MM.1S (cell line): ENCODE results near the gene SLC9A5.
A peak's percentile ranks its signal among the peaks of the same experiment; 100 is the strongest.

ENCODE experiments used
- DNase-seq: peaks from one replicate; pipeline ENCODE4 v3.0.0-alpha.2; 2015
- H2AFZ ChIP-seq: fragments of 300-600 bp; sonication (generic); 2 replicates; pipeline ENCODE4 v1.6.0; 2016; ENCODE audit warnings: antibody characterized with exemption, low read length
- H3F3A ChIP-seq: fragments of 300-600 bp; sonication (generic); 2 replicates; pipeline ENCODE4 v1.6.1; 2016; ENCODE audit warnings: mild to moderate bottlenecking, antibody characterized with exemption, low read length, moderate library complexity, mixed read lengths; ENCODE audit not compliant: insufficient read depth
- H3K27ac ChIP-seq: fragments of 300-600 bp; sonication (generic); 2 replicates; pipeline ENCODE4 v1.5.1; 2016; ENCODE audit warnings: mild to moderate bottlenecking, low read length
- H3K27me3 ChIP-seq: fragments of 300-600 bp; sonication (generic); replicated peaks from 2 replicates; pipeline ENCODE4 v1.6.0; 2016; ENCODE audit warnings: low read length; ENCODE audit not compliant: insufficient read depth
- H3K36me3 ChIP-seq: fragments of 300-600 bp; sonication (generic); replicated peaks from 2 replicates; pipeline ENCODE4 v1.6.1; 2016; ENCODE audit warnings: mild to moderate bottlenecking, low read length, mixed read lengths; ENCODE audit not compliant: insufficient read depth
- H3K4me1 ChIP-seq: fragments of 300-600 bp; sonication (generic); 2 replicates; pipeline ENCODE4 v1.6.1; 2016; ENCODE audit warnings: low read length, mixed read lengths
- H3K4me2 ChIP-seq: fragments of 300-600 bp; sonication (generic); 2 replicates; pipeline ENCODE4 v1.6.0; 2016; ENCODE audit warnings: low read depth, low read length
- H3K4me3 ChIP-seq: fragments of 300-600 bp; sonication (generic); 2 replicates; pipeline ENCODE4 v1.5.1; 2016; ENCODE audit warnings: low read length, mixed read lengths
- H3K79me2 ChIP-seq: fragments of 300-600 bp; sonication (generic); 2 replicates; pipeline ENCODE4 v1.6.1; 2016; ENCODE audit warnings: mixed run types, low read length, mixed read lengths
- H3K9ac ChIP-seq: fragments of 300-600 bp; sonication (generic); 2 replicates; pipeline ENCODE4 v1.6.1; 2016; ENCODE audit warnings: low read length, mixed read lengths
- H3K9me2 ChIP-seq: fragments of 300-600 bp; sonication (generic); replicated peaks from 2 replicates; pipeline ENCODE4 v1.6.1; 2016; ENCODE audit warnings: mild to moderate bottlenecking, low read length, mixed read lengths; ENCODE audit not compliant: insufficient read depth
- H3K9me3 ChIP-seq: fragments of 300-600 bp; sonication (generic); replicated peaks from 2 replicates; pipeline ENCODE4 v1.6.1; 2016; ENCODE audit warnings: mild to moderate bottlenecking, low read length, mixed read lengths; ENCODE audit not compliant: insufficient read depth
- H4K20me1 ChIP-seq: fragments of 300-600 bp; sonication (generic); 2 replicates; pipeline ENCODE4 v1.6.1; 2016; ENCODE audit warnings: mild to moderate bottlenecking, low read length, moderate library complexity, mixed read lengths; ENCODE audit not compliant: insufficient read depth
- CTCF ChIP-seq: fragments of 300-600 bp; sonication (generic); IDR thresholded peaks from 2 replicates; pipeline ENCODE4 v1.5.1; 2016; ENCODE audit warnings: antibody characterized with exemption, low read length, mixed read lengths
- EZH2 ChIP-seq: fragments of 300-600 bp; sonication (generic); optimal IDR thresholded peaks from 2 replicates; pipeline ENCODE3; 2017; ENCODE audit warnings: low read depth, mild to moderate bottlenecking, antibody characterized with exemption, low read length, mixed read lengths
- EZH2phosphoT487 ChIP-seq: fragments of 300-600 bp; sonication (generic); IDR thresholded peaks from 2 replicates; pipeline ENCODE4 v1.6.1; 2018; ENCODE audit warnings: antibody characterized with exemption, low read length

SLC9A5 gene

GRCh38 chr16:67275321-67275720, 26.5 kb downstream of the SLC9A5 start:
- no peak overlapping the region for H3K4me3 ChIP-seq
- no peaks in the 10 kb centered on the region for H4K20me1 ChIP-seq
- TF ChIP-seq EZH2 (no peak), EZH2phosphoT487 (no peak), CTCF (no peak)
- H3K36me3 ChIP-seq, result no peaks in the 10 kb centered on the region
- H3K4me2 ChIP-seq, result no peak overlapping the region
- peaks cover 14% of the 10 kb centered on the region for H3K79me2 ChIP-seq
- peaks cover 5% of the 10 kb centered on the region; the same call in 1 of the 2 replicates for H3K4me1 ChIP-seq
- H3F3A ChIP-seq, result no peaks in the 10 kb centered on the region
- no peaks in the 10 kb centered on the region for H3K27me3 ChIP-seq
- no peak for DNase-seq
- no peaks in the 10 kb centered on the region for H3K9me2 ChIP-seq
- no peak overlapping the region for H2AFZ ChIP-seq
- H3K9me3 ChIP-seq, result no peaks in the 10 kb centered on the region
- H3K9ac ChIP-seq, result no peak overlapping the region
- no peak overlapping the region for H3K27ac ChIP-seq

- peaks cover 5% of the 10 kb centered on the region; the same call in 1 of the 2 replicates for H3K4me1 ChIP-seq
- H3K4me2 ChIP-seq, result peak overlapping the region; percentile 97; the same call in 1 of the 2 replicates
- H3F3A ChIP-seq, result no peaks in the 10 kb centered on the region
- H3K9me2 ChIP-seq, result no peaks in the 10 kb centered on the region
- peak overlapping the region; percentile 1; the same call in 1 of the 2 replicates for H3K9ac ChIP-seq
- no peaks in the 10 kb centered on the region for H3K36me3 ChIP-seq
- no peak overlapping the region for H3K27ac ChIP-seq
- H3K79me2 ChIP-seq, result peaks cover 14% of the 10 kb centered on the region
- H3K4me3 ChIP-seq, result no peak overlapping the region
- H2AFZ ChIP-seq, result no peak overlapping the region
- no peaks in the 10 kb centered on the region for H3K9me3 ChIP-seq
- no peaks in the 10 kb centered on the region for H4K20me1 ChIP-seq
- no peak for TF ChIP-seq CTCF
- no peak for TF ChIP-seq EZH2phosphoT487
- TF ChIP-seq EZH2, result no peak
- DNase-seq, result no peak
- no peaks in the 10 kb centered on the region for H3K27me3 ChIP-seq
These were observed 28.7 kb downstream of the SLC9A5 start for GRCh38 chr16:67277294-67277998.

GRCh38 chr16:67277999-67278772, 29.4 kb downstream of the SLC9A5 start:
- H3K79me2 ChIP-seq, result peaks cover 14% of the 10 kb centered on the region
- no peak overlapping the region for H3K27ac ChIP-seq
- H2AFZ ChIP-seq, result peak overlapping the region; percentile 78
- peaks cover 5% of the 10 kb centered on the region; the same call in 1 of the 2 replicates for H3K4me1 ChIP-seq
- H3F3A ChIP-seq, result no peaks in the 10 kb centered on the region
- peak; percentile 46 for DNase-seq
- H3K9ac ChIP-seq, result peak overlapping the region; percentile 80
- H4K20me1 ChIP-seq, result no peaks in the 10 kb centered on the region
- peak overlapping the region; percentile 97 for H3K4me2 ChIP-seq
- no peaks in the 10 kb centered on the region for H3K9me3 ChIP-seq
- H3K4me3 ChIP-seq, result peak overlapping the region; percentile 89
- no peaks in the 10 kb centered on the region for H3K27me3 ChIP-seq
- no peaks in the 10 kb centered on the region for H3K9me2 ChIP-seq
- TF ChIP-seq CTCF (no peak), EZH2phosphoT487 (no peak), EZH2 (no peak)
- no peaks in the 10 kb centered on the region for H3K36me3 ChIP-seq
